Activated T-helper 2 cell treated with anti-CD3 and anti-CD28 coated beads, Interferon-gamma antibody, Interleukin-2, Interleukin-4, amounts not matched to agents 10 μg/mL and 5 μg/mL and 100 μg/mL, durations not matched to agents 14 hours and 24 hours and 36 hours (primary cell): Measurements from ENCODE around the gene F2RL2. TPM values are rescaled to one million over a fixed set of nuclear protein-coding genes. Genes with fewer than 3 reads are reported as not detected.

Experiments used
- DNase-seq: peaks from one replicate; pipeline ENCODE4 v3.0.0; 2021; ENCODE audit warnings: low spot score
- H3K27ac Mint-ChIP-seq: one replicate; pipeline ENCODE4 v1.8.0; 2021; ENCODE audit warnings: mixed read lengths
- H3K27me3 Mint-ChIP-seq: one replicate; pipeline ENCODE4 v1.8.0; 2021; ENCODE audit warnings: low read depth, mixed read lengths
- H3K36me3 Mint-ChIP-seq: one replicate; pipeline ENCODE4 v1.8.0; 2021; ENCODE audit warnings: low read depth, mixed read lengths
- H3K4me1 Mint-ChIP-seq: one replicate; pipeline ENCODE4 v1.8.0; 2021; ENCODE audit warnings: low read depth, mixed read lengths
- H3K4me3 Mint-ChIP-seq: one replicate; pipeline ENCODE4 v1.8.0; 2021; ENCODE audit warnings: low read depth, mild to moderate bottlenecking, moderate library complexity, mixed read lengths
- H3K9me3 Mint-ChIP-seq: one replicate; pipeline ENCODE4 v1.8.0; 2021; ENCODE audit warnings: mixed read lengths
- intact Hi-C: fragments of 100-400 bp; cut with micrococcal nuclease; formaldehyde crosslinking; loops from one replicate; pipeline ENCODE4 v1.15.1; 2023
- total RNA-seq: library from RNA; stranded (reverse); gene quantifications from 2 replicates; pipeline ENCODE4 v1.2.3, GENCODE V29; 2022

F2RL2 gene
- total RNA-seq, 1 donor from 2014 or later: 0.09 TPM

DNA sequence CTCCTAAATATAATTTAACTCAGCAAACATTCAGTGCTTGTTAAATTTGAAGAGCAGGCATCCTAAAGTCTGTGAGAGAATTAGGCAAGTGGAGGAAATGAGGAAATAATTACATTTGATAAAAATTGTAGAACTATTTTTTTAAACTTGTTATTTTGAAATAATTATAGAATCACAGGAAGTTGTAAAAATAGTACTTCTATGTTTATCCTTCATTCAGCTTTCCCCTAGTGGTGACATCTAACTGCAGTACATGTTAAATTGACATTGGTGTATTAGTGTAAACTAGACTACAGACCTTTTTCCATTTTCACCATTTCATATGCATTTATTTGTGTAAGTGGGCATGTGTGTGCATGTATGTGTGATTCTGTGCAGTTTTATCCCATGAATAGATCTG, 51.6 kb downstream of the F2RL2 start:
- no peaks in the 10 kb centered on the region for H3K9me3 Mint-ChIP-seq
- H3K4me1 Mint-ChIP-seq: peaks cover 2% of the 10 kb centered on the region
- H3K27me3 Mint-ChIP-seq: no peaks in the 10 kb centered on the region
- H3K27ac Mint-ChIP-seq: no peak overlapping the region
- intact Hi-C loops: no loop called here
- no peak overlapping the region for H3K4me3 Mint-ChIP-seq
- peaks cover 18% of the 10 kb centered on the region for H3K36me3 Mint-ChIP-seq
- no peak for DNase-seq

DNA sequence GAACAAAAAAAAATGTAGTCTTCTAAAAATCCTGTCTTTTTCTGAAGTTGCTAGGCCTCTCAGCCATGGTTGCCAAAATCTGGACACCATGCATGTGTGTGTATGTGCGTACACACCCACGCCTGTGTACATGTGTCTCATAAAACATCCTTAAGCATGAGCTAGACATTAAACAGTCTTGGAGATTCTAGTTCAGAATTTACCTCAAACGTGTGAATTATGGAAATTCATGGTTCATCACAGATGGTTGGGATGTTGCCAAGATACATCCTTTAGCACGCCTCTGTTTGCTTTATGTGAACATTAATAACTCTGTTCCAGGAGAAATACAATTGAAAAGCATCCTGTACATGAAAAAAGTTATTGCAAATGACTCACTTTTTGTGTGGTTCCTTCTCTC, 53.0 kb downstream of the F2RL2 start:
- no peak overlapping the region for H3K27ac Mint-ChIP-seq
- peaks cover 20% of the 10 kb centered on the region for H3K36me3 Mint-ChIP-seq
- intact Hi-C loops: no loop called here
- no peak for DNase-seq
- no peaks in the 10 kb centered on the region for H3K4me1 Mint-ChIP-seq
- H3K4me3 Mint-ChIP-seq: no peak overlapping the region
- H3K27me3 Mint-ChIP-seq: no peaks in the 10 kb centered on the region
- no peaks in the 10 kb centered on the region for H3K9me3 Mint-ChIP-seq

Other genes with a start within 250 kb of the F2RL2 start
- gene IQGAP2, start 220.1 kb downstream of the F2RL2 start, total RNA-seq: 28.3 and 29.5 TPM in 2 replicates
- 2.8 and 3.3 TPM in 2 replicates for gene F2R, start 92.7 kb upstream of the F2RL2 start, total RNA-seq
- 0.09 and 0.16 TPM in 2 replicates for gene F2RL1, start 195.6 kb upstream of the F2RL2 start, total RNA-seq
- gene S100Z, start 226.6 kb upstream of the F2RL2 start, total RNA-seq: 0.99 and 1.1 TPM in 2 replicates